WTC11 (cell line): ENCODE data around the gene PTPRN. TPM values are rescaled to one million over a fixed set of nuclear protein-coding genes. Genes with fewer than 3 reads are reported as not detected.

Source experiments
- AR ChIP-seq: fragments of 250-450 bp; sonication (Bioruptor Pico); IDR thresholded peaks from 2 replicates; pipeline ENCODE4 v1.9.0; 2021; ENCODE audit warnings: mild to moderate bottlenecking
- CREB1 ChIP-seq: sonication (generic); formaldehyde crosslinking; IDR thresholded peaks from 2 replicates; pipeline ENCODE4 v1.8.0; 2023; ENCODE audit warnings: mild to moderate bottlenecking, missing genetic modification reagents
- CREM ChIP-seq: sonication (generic); formaldehyde crosslinking; IDR thresholded peaks from 2 replicates; pipeline ENCODE4 v1.8.1; 2022; ENCODE audit warnings: mild to moderate bottlenecking, missing genetic modification reagents, moderate library complexity
- E2F1 ChIP-seq: sonication (generic); formaldehyde crosslinking; IDR thresholded peaks from 2 replicates; pipeline ENCODE4 v1.8.0; 2022; ENCODE audit warnings: mild to moderate bottlenecking, missing genetic modification reagents
- FOXJ3 ChIP-seq: sonication (generic); formaldehyde crosslinking; IDR thresholded peaks from 2 replicates; pipeline ENCODE4 v1.9.0; 2021; ENCODE audit warnings: missing genetic modification reagents, mild to moderate bottlenecking, borderline replicate concordance
- GABPB1 ChIP-seq: sonication (generic); formaldehyde crosslinking; IDR thresholded peaks from 2 replicates; pipeline ENCODE4 v1.8.1; 2023; ENCODE audit warnings: mild to moderate bottlenecking, missing genetic modification reagents
- HMGXB4 ChIP-seq: sonication (generic); formaldehyde crosslinking; IDR thresholded peaks from 2 replicates; pipeline ENCODE4 v1.8.1; 2023; ENCODE audit warnings: mild to moderate bottlenecking, moderate library complexity, missing genetic modification reagents
- IRF2 ChIP-seq: sonication (generic); formaldehyde crosslinking; IDR thresholded peaks from 2 replicates; pipeline ENCODE4 v1.8.0; 2022; ENCODE audit warnings: low read depth, missing genetic modification reagents, borderline replicate concordance
- MYBL2 ChIP-seq: sonication (generic); formaldehyde crosslinking; IDR thresholded peaks from 2 replicates; pipeline ENCODE4 v1.8.1; 2023; ENCODE audit warnings: mild to moderate bottlenecking, moderate library complexity, missing genetic modification reagents
- SMAD3 ChIP-seq: sonication (generic); formaldehyde crosslinking; IDR thresholded peaks from 2 replicates; pipeline ENCODE4 v1.8.0; 2022; ENCODE audit warnings: missing genetic modification reagents, mild to moderate bottlenecking, borderline replicate concordance
- TP53 ChIP-seq: sonication (generic); formaldehyde crosslinking; IDR thresholded peaks from 2 replicates; pipeline ENCODE4 v1.8.1; 2023; ENCODE audit warnings: mild to moderate bottlenecking, missing genetic modification reagents
- USF2 ChIP-seq: sonication (generic); formaldehyde crosslinking; IDR thresholded peaks from 2 replicates; pipeline ENCODE4 v1.8.1; 2023; ENCODE audit warnings: mild to moderate bottlenecking, missing genetic modification reagents, moderate library complexity
- ZBTB21 ChIP-seq: sonication (generic); formaldehyde crosslinking; IDR thresholded peaks from 2 replicates; pipeline ENCODE4 v1.8.1; 2023; ENCODE audit warnings: mild to moderate bottlenecking, missing genetic modification reagents, borderline replicate concordance
- ZNF121 ChIP-seq: sonication (generic); formaldehyde crosslinking; IDR thresholded peaks from 2 replicates; pipeline ENCODE4 v1.8.0; 2023; ENCODE audit warnings: missing genetic modification reagents
- ZNF396 ChIP-seq: fragments of 250-450 bp; sonication (Bioruptor Pico); IDR thresholded peaks from 2 replicates; pipeline ENCODE4 v1.8.0; 2021; ENCODE audit warnings: mild to moderate bottlenecking, moderate library complexity, borderline replicate concordance
- total RNA-seq: library from RNA; stranded (reverse); gene quantifications from 3 replicates; pipeline ENCODE4 v1.2.3, GENCODE V29; 2021
- TF ChIP-seq, protein P1 (sequence below): fragments of 250-450 bp; sonication (Bioruptor Pico); IDR thresholded peaks from 2 replicates; pipeline ENCODE4 v1.8.0; 2021; ENCODE audit warnings: mild to moderate bottlenecking
- TF ChIP-seq, protein P2 (sequence below): fragments of 250-450 bp; sonication (Bioruptor Pico); IDR thresholded peaks from 2 replicates; pipeline ENCODE4 v1.9.0; 2021; ENCODE audit warnings: mild to moderate bottlenecking, borderline replicate concordance
- TF ChIP-seq, protein P3 (sequence below): sonication (generic); formaldehyde crosslinking; IDR thresholded peaks from 2 replicates; pipeline ENCODE4 v1.8.0; 2022; ENCODE audit warnings: mild to moderate bottlenecking, missing genetic modification reagents
- TF ChIP-seq, protein P4 (sequence below): sonication (generic); formaldehyde crosslinking; IDR thresholded peaks from 2 replicates; pipeline ENCODE4 v1.8.1; 2022; ENCODE audit warnings: low read depth, mild to moderate bottlenecking, moderate library complexity, missing genetic modification reagents, borderline replicate concordance
- TF ChIP-seq, protein P5 (sequence below): sonication (generic); formaldehyde crosslinking; IDR thresholded peaks from 2 replicates; pipeline ENCODE4 v1.8.1; 2022; ENCODE audit warnings: mild to moderate bottlenecking, missing genetic modification reagents, moderate library complexity, borderline replicate concordance

The PTPRN gene
- total RNA-seq, 1 experiment from 2014 or later, result 3.8 TPM

- TF ChIP-seq GABPB1 (CRISPR knock-in tag) (peak; percentile 92), MYBL2 (peak; percentile 92; the same call in 1 of the 2 replicates), ZBTB21 (CRISPR knock-in tag) (peak; percentile 79; the same call in 1 of the 2 replicates), AR (CRISPR knock-in tag) (no peak), HMGXB4 (peak; percentile 63), IRF2 (CRISPR knock-in tag) (no peak), CREM (peak; percentile 99), ZNF121 (no peak), FOXJ3 (CRISPR knock-in tag) (no peak), SMAD3 (no peak), E2F1 (CRISPR knock-in tag) (0 out of 2 replicates have a peak, but pooled peaks have one; percentile 71), CREB1 (CRISPR knock-in tag) (no peak; the same call in 1 of the 2 replicates), TP53 (CRISPR knock-in tag) (peak; percentile 91), ZNF396 (CRISPR knock-in tag) (no peak), USF2 (CRISPR knock-in tag) (peak; percentile 16; the same call in 1 of the 2 replicates)
- TF ChIP-seq, protein P1, sequence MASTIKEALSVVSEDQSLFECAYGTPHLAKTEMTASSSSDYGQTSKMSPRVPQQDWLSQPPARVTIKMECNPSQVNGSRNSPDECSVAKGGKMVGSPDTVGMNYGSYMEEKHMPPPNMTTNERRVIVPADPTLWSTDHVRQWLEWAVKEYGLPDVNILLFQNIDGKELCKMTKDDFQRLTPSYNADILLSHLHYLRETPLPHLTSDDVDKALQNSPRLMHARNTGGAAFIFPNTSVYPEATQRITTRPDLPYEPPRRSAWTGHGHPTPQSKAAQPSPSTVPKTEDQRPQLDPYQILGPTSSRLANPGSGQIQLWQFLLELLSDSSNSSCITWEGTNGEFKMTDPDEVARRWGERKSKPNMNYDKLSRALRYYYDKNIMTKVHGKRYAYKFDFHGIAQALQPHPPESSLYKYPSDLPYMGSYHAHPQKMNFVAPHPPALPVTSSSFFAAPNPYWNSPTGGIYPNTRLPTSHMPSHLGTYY (CRISPR knock-in tag), result no peak
- TF ChIP-seq, protein P2, sequence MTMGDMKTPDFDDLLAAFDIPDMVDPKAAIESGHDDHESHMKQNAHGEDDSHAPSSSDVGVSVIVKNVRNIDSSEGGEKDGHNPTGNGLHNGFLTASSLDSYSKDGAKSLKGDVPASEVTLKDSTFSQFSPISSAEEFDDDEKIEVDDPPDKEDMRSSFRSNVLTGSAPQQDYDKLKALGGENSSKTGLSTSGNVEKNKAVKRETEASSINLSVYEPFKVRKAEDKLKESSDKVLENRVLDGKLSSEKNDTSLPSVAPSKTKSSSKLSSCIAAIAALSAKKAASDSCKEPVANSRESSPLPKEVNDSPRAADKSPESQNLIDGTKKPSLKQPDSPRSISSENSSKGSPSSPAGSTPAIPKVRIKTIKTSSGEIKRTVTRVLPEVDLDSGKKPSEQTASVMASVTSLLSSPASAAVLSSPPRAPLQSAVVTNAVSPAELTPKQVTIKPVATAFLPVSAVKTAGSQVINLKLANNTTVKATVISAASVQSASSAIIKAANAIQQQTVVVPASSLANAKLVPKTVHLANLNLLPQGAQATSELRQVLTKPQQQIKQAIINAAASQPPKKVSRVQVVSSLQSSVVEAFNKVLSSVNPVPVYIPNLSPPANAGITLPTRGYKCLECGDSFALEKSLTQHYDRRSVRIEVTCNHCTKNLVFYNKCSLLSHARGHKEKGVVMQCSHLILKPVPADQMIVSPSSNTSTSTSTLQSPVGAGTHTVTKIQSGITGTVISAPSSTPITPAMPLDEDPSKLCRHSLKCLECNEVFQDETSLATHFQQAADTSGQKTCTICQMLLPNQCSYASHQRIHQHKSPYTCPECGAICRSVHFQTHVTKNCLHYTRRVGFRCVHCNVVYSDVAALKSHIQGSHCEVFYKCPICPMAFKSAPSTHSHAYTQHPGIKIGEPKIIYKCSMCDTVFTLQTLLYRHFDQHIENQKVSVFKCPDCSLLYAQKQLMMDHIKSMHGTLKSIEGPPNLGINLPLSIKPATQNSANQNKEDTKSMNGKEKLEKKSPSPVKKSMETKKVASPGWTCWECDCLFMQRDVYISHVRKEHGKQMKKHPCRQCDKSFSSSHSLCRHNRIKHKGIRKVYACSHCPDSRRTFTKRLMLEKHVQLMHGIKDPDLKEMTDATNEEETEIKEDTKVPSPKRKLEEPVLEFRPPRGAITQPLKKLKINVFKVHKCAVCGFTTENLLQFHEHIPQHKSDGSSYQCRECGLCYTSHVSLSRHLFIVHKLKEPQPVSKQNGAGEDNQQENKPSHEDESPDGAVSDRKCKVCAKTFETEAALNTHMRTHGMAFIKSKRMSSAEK (CRISPR knock-in tag), result no peak
- TF ChIP-seq, protein P3, sequence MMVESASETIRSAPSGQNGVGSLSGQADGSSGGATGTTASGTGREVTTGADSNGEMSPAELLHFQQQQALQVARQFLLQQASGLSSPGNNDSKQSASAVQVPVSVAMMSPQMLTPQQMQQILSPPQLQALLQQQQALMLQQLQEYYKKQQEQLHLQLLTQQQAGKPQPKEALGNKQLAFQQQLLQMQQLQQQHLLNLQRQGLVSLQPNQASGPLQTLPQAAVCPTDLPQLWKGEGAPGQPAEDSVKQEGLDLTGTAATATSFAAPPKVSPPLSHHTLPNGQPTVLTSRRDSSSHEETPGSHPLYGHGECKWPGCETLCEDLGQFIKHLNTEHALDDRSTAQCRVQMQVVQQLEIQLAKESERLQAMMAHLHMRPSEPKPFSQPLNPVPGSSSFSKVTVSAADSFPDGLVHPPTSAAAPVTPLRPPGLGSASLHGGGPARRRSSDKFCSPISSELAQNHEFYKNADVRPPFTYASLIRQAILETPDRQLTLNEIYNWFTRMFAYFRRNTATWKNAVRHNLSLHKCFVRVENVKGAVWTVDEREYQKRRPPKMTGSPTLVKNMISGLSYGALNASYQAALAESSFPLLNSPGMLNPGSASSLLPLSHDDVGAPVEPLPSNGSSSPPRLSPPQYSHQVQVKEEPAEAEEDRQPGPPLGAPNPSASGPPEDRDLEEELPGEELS, result 0 out of 2 replicates have a peak, but pooled peaks have one; percentile 33
- TF ChIP-seq, protein P4, sequence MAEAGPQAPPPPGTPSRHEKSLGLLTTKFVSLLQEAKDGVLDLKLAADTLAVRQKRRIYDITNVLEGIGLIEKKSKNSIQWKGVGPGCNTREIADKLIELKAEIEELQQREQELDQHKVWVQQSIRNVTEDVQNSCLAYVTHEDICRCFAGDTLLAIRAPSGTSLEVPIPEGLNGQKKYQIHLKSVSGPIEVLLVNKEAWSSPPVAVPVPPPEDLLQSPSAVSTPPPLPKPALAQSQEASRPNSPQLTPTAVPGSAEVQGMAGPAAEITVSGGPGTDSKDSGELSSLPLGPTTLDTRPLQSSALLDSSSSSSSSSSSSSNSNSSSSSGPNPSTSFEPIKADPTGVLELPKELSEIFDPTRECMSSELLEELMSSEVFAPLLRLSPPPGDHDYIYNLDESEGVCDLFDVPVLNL, result no peak
- TF ChIP-seq, protein P5, sequence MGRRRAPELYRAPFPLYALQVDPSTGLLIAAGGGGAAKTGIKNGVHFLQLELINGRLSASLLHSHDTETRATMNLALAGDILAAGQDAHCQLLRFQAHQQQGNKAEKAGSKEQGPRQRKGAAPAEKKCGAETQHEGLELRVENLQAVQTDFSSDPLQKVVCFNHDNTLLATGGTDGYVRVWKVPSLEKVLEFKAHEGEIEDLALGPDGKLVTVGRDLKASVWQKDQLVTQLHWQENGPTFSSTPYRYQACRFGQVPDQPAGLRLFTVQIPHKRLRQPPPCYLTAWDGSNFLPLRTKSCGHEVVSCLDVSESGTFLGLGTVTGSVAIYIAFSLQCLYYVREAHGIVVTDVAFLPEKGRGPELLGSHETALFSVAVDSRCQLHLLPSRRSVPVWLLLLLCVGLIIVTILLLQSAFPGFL (CRISPR knock-in tag), result no peak
Measured at GRCh38 chr2:219245148-219245898, 63.9 kb downstream of the PTPRN start, which contains the start of the genes GLB1L and STK16 (continued).
